Measurements from ENCODE around the gene UBE2R2.
"Not testable (repeated sequence)": the region's sequence is repeated elsewhere in the genome, so short reads cannot be mapped to it uniquely, and the experiment has no call there.

Gene UBE2R2

GRCh38 chr9:33785914-33786313 is 31.0 kb upstream of the UBE2R2 start:
- H3K27me3 ChIP-seq (ENCODE audit: control insufficient read depth in 2 of 2, insufficient read depth in 2 of 2, low read length in 2 of 2): no peaks in the 10 kb centered on the region
- H3K27ac ChIP-seq (ENCODE audit: low read depth in 2 of 2, low read length in 2 of 2): no peak overlapping the region
- no peaks in the 10 kb centered on the region for H3K9me3 ChIP-seq (ENCODE audit: control insufficient read depth in 2 of 2, low read length in 2 of 2)
- no peak overlapping the region for H3K4me3 ChIP-seq (ENCODE audit: low read length in 2 of 2)
- no peak overlapping the region for H3K9ac ChIP-seq (ENCODE audit: low read depth in 1 of 2, low read length in 2 of 2)
- H3K36me3 ChIP-seq (ENCODE audit: control insufficient read depth in 2 of 2, insufficient read depth in 2 of 2, low read length in 2 of 2): peaks cover 0 to 4% of the 10 kb centered on the region in 2 donors
- H3K4me1 ChIP-seq (ENCODE audit: control insufficient read depth in 2 of 2, insufficient read depth in 2 of 2, low read length in 2 of 2): peaks cover 0 to under 1% of the 10 kb centered on the region in 2 donors

GRCh38 chr9:33786681-33787080 is 30.3 kb upstream of the UBE2R2 start:
- no peak overlapping the region for H3K4me3 ChIP-seq (ENCODE audit: low read length in 2 of 2)
- H3K9ac ChIP-seq (ENCODE audit: low read depth in 1 of 2, low read length in 2 of 2): no peak overlapping the region
- H3K36me3 ChIP-seq (ENCODE audit: control insufficient read depth in 2 of 2, insufficient read depth in 2 of 2, low read length in 2 of 2): peaks cover 0 to 4% of the 10 kb centered on the region in 2 donors
- no peaks in the 10 kb centered on the region for H3K9me3 ChIP-seq (ENCODE audit: control insufficient read depth in 2 of 2, low read length in 2 of 2)
- no peak overlapping the region for H3K27ac ChIP-seq (ENCODE audit: low read depth in 2 of 2, low read length in 2 of 2)
- H3K27me3 ChIP-seq (ENCODE audit: control insufficient read depth in 2 of 2, insufficient read depth in 2 of 2, low read length in 2 of 2): no peaks in the 10 kb centered on the region
- H3K4me1 ChIP-seq (ENCODE audit: control insufficient read depth in 2 of 2, insufficient read depth in 2 of 2, low read length in 2 of 2): peaks cover 0 to 4% of the 10 kb centered on the region in 2 donors

GRCh38 chr9:33787839-33788238 is 29.1 kb upstream of the UBE2R2 start:
- no peak overlapping the region for H3K27ac ChIP-seq (ENCODE audit: low read depth in 2 of 2, low read length in 2 of 2)
- H3K9me3 ChIP-seq (ENCODE audit: control insufficient read depth in 2 of 2, low read length in 2 of 2): no peaks in the 10 kb centered on the region
- H3K36me3 ChIP-seq (ENCODE audit: control insufficient read depth in 2 of 2, insufficient read depth in 2 of 2, low read length in 2 of 2): peaks cover 0 to 4% of the 10 kb centered on the region in 2 donors
- peaks cover 0 to 4% of the 10 kb centered on the region in 2 donors for H3K4me1 ChIP-seq (ENCODE audit: control insufficient read depth in 2 of 2, insufficient read depth in 2 of 2, low read length in 2 of 2)
- H3K9ac ChIP-seq (ENCODE audit: low read depth in 1 of 2, low read length in 2 of 2): no peak overlapping the region
- H3K27me3 ChIP-seq (ENCODE audit: control insufficient read depth in 2 of 2, insufficient read depth in 2 of 2, low read length in 2 of 2): no peaks in the 10 kb centered on the region
- H3K4me3 ChIP-seq (ENCODE audit: low read length in 2 of 2): no peak overlapping the region

- not testable (repeated sequence) for H3K9me3 ChIP-seq (ENCODE audit: control insufficient read depth in 2 of 2, low read length in 2 of 2); H3K36me3 ChIP-seq (ENCODE audit: control insufficient read depth in 2 of 2, insufficient read depth in 2 of 2, low read length in 2 of 2); H3K4me1 ChIP-seq (ENCODE audit: control insufficient read depth in 2 of 2, insufficient read depth in 2 of 2, low read length in 2 of 2); H3K9ac ChIP-seq (ENCODE audit: low read depth in 1 of 2, low read length in 2 of 2); H3K4me3 ChIP-seq (ENCODE audit: low read length in 2 of 2); H3K27me3 ChIP-seq (ENCODE audit: control insufficient read depth in 2 of 2, insufficient read depth in 2 of 2, low read length in 2 of 2); H3K27ac ChIP-seq (ENCODE audit: low read depth in 2 of 2, low read length in 2 of 2)
These were observed 27.5 kb upstream of the UBE2R2 start for GRCh38 chr9:33789429-33789828.

GRCh38 chr9:33791117-33791516 is 25.8 kb upstream of the UBE2R2 start:
- peaks cover 0 to 4% of the 10 kb centered on the region in 2 donors for H3K4me1 ChIP-seq (ENCODE audit: control insufficient read depth in 2 of 2, insufficient read depth in 2 of 2, low read length in 2 of 2)
- H3K27me3 ChIP-seq (ENCODE audit: control insufficient read depth in 2 of 2, insufficient read depth in 2 of 2, low read length in 2 of 2): no peaks in the 10 kb centered on the region
- H3K4me3 ChIP-seq (ENCODE audit: low read length in 2 of 2): no peak overlapping the region
- H3K9me3 ChIP-seq (ENCODE audit: control insufficient read depth in 2 of 2, low read length in 2 of 2): no peaks in the 10 kb centered on the region
- H3K9ac ChIP-seq (ENCODE audit: low read depth in 1 of 2, low read length in 2 of 2): no peak overlapping the region
- H3K36me3 ChIP-seq (ENCODE audit: control insufficient read depth in 2 of 2, insufficient read depth in 2 of 2, low read length in 2 of 2): peaks cover 0 to 4% of the 10 kb centered on the region in 2 donors
- H3K27ac ChIP-seq (ENCODE audit: low read depth in 2 of 2, low read length in 2 of 2): no peak overlapping the region

GRCh38 chr9:33793496-33793895 is 23.5 kb upstream of the UBE2R2 start:
- not testable (repeated sequence) for H3K27me3 ChIP-seq (ENCODE audit: control insufficient read depth in 2 of 2, insufficient read depth in 2 of 2, low read length in 2 of 2); H3K4me1 ChIP-seq (ENCODE audit: control insufficient read depth in 2 of 2, insufficient read depth in 2 of 2, low read length in 2 of 2); H3K27ac ChIP-seq (ENCODE audit: low read depth in 2 of 2, low read length in 2 of 2); H3K9me3 ChIP-seq (ENCODE audit: control insufficient read depth in 2 of 2, low read length in 2 of 2); H3K9ac ChIP-seq (ENCODE audit: low read depth in 1 of 2, low read length in 2 of 2); H3K36me3 ChIP-seq (ENCODE audit: control insufficient read depth in 2 of 2, insufficient read depth in 2 of 2, low read length in 2 of 2); H3K4me3 ChIP-seq (ENCODE audit: low read length in 2 of 2)

- H3K9me3 ChIP-seq (ENCODE audit: control insufficient read depth in 2 of 2, low read length in 2 of 2): no peaks in the 10 kb centered on the region
- no peaks in the 10 kb centered on the region for H3K27me3 ChIP-seq (ENCODE audit: control insufficient read depth in 2 of 2, insufficient read depth in 2 of 2, low read length in 2 of 2)
- no peak overlapping the region for H3K9ac ChIP-seq (ENCODE audit: low read depth in 1 of 2, low read length in 2 of 2)
- no peak overlapping the region for H3K4me3 ChIP-seq (ENCODE audit: low read length in 2 of 2)
- peaks cover 9 to 14% of the 10 kb centered on the region in 2 donors for H3K36me3 ChIP-seq (ENCODE audit: control insufficient read depth in 2 of 2, insufficient read depth in 2 of 2, low read length in 2 of 2)
- H3K27ac ChIP-seq (ENCODE audit: low read depth in 2 of 2, low read length in 2 of 2): no peak overlapping the region
- H3K4me1 ChIP-seq (ENCODE audit: control insufficient read depth in 2 of 2, insufficient read depth in 2 of 2, low read length in 2 of 2): peaks cover 0 to 4% of the 10 kb centered on the region in 2 donors
These were observed 22.4 kb upstream of the UBE2R2 start for GRCh38 chr9:33794560-33794959.

GRCh38 chr9:33795281-33795680 is 21.7 kb upstream of the UBE2R2 start, which contains the start of gene PRSS3:
PRSS3 (plus strand) TSS chr9:33795561; CDS start chr9:33795574, 13 bp downstream.
- peaks cover 9 to 16% of the 10 kb centered on the region in 2 donors for H3K36me3 ChIP-seq (ENCODE audit: control insufficient read depth in 2 of 2, insufficient read depth in 2 of 2, low read length in 2 of 2)
- no peaks in the 10 kb centered on the region for H3K27me3 ChIP-seq (ENCODE audit: control insufficient read depth in 2 of 2, insufficient read depth in 2 of 2, low read length in 2 of 2)
- no peak within 1 kb of the TSS for H3K4me3 ChIP-seq (ENCODE audit: low read length in 2 of 2)
- H3K9me3 ChIP-seq (ENCODE audit: control insufficient read depth in 2 of 2, low read length in 2 of 2): no peaks in the 10 kb centered on the region
- peaks cover 0 to 4% of the 10 kb centered on the region in 2 donors for H3K4me1 ChIP-seq (ENCODE audit: control insufficient read depth in 2 of 2, insufficient read depth in 2 of 2, low read length in 2 of 2)
- peak within 1 kb of the TSS in 1 of 2 donors; percentile 16 for H3K27ac ChIP-seq (ENCODE audit: low read depth in 2 of 2, low read length in 2 of 2)
- H3K9ac ChIP-seq (ENCODE audit: low read depth in 1 of 2, low read length in 2 of 2): no peak within 1 kb of the TSS

- Histone ChIP-seq H3K4me1 (ENCODE audit: control insufficient read depth in 2 of 2, insufficient read depth in 2 of 2, low read length in 2 of 2) (peaks cover 0 to 4% of the 10 kb centered on the region in 2 donors), H3K4me3 (ENCODE audit: low read length in 2 of 2) (no peak overlapping the region), H3K9ac (ENCODE audit: low read depth in 1 of 2, low read length in 2 of 2) (no peak overlapping the region), H3K27ac (ENCODE audit: low read depth in 2 of 2, low read length in 2 of 2) (peak overlapping the region in 1 of 2 donors; percentile 16), H3K36me3 (ENCODE audit: control insufficient read depth in 2 of 2, insufficient read depth in 2 of 2, low read length in 2 of 2) (peaks cover 9 to 16% of the 10 kb centered on the region in 2 donors), H3K9me3 (ENCODE audit: control insufficient read depth in 2 of 2, low read length in 2 of 2) (no peaks in the 10 kb centered on the region), H3K27me3 (ENCODE audit: control insufficient read depth in 2 of 2, insufficient read depth in 2 of 2, low read length in 2 of 2) (no peaks in the 10 kb centered on the region)
These were observed 21.1 kb upstream of the UBE2R2 start for GRCh38 chr9:33795819-33796218.

- not testable (repeated sequence) for H3K4me1 ChIP-seq (ENCODE audit: control insufficient read depth in 2 of 2, insufficient read depth in 2 of 2, low read length in 2 of 2); H3K9ac ChIP-seq (ENCODE audit: low read depth in 1 of 2, low read length in 2 of 2); H3K4me3 ChIP-seq (ENCODE audit: low read length in 2 of 2); H3K9me3 ChIP-seq (ENCODE audit: control insufficient read depth in 2 of 2, low read length in 2 of 2); H3K27ac ChIP-seq (ENCODE audit: low read depth in 2 of 2, low read length in 2 of 2); H3K27me3 ChIP-seq (ENCODE audit: control insufficient read depth in 2 of 2, insufficient read depth in 2 of 2, low read length in 2 of 2)
- H3K36me3 ChIP-seq (ENCODE audit: control insufficient read depth in 2 of 2, insufficient read depth in 2 of 2, low read length in 2 of 2): peaks cover 9 to 16% of the 10 kb centered on the region in 2 donors
These were observed 20.3 kb upstream of the UBE2R2 start for GRCh38 chr9:33796679-33797078.

GRCh38 chr9:33797837-33798236 is 19.1 kb upstream of the UBE2R2 start:
- H3K4me3 ChIP-seq (ENCODE audit: low read length in 2 of 2): no peak overlapping the region
- no peak overlapping the region for H3K9ac ChIP-seq (ENCODE audit: low read depth in 1 of 2, low read length in 2 of 2)
- no peak overlapping the region for H3K27ac ChIP-seq (ENCODE audit: low read depth in 2 of 2, low read length in 2 of 2)
- H3K36me3 ChIP-seq (ENCODE audit: control insufficient read depth in 2 of 2, insufficient read depth in 2 of 2, low read length in 2 of 2): peaks cover 9 to 16% of the 10 kb centered on the region in 2 donors
- H3K9me3 ChIP-seq (ENCODE audit: control insufficient read depth in 2 of 2, low read length in 2 of 2): no peaks in the 10 kb centered on the region
- H3K27me3 ChIP-seq (ENCODE audit: control insufficient read depth in 2 of 2, insufficient read depth in 2 of 2, low read length in 2 of 2): no peaks in the 10 kb centered on the region
- no peaks in the 10 kb centered on the region for H3K4me1 ChIP-seq (ENCODE audit: control insufficient read depth in 2 of 2, insufficient read depth in 2 of 2, low read length in 2 of 2)

Data from mucosa of rectum (tissue), 2 donors.